PC-9 (cell line): Measurements from ENCODE around the gene APOL2.
"Not testable (repeated sequence)": the region's sequence is repeated elsewhere in the genome, so short reads cannot be mapped to it uniquely, and the experiment has no call there.

Experiments
- EZH2 ChIP-seq: fragments of 200-600 bp; sonication (generic); IDR thresholded peaks from 2 replicates; pipeline ENCODE4 v1.8.0; 2017; ENCODE audit warnings: antibody characterized with exemption, low read depth
- TF ChIP-seq, protein P1 (sequence below): fragments of 200-600 bp; sonication (generic); conservative IDR thresholded peaks from 2 replicates; pipeline ENCODE4 v1.6.1; 2017; ENCODE audit warnings: mixed run types, antibody characterized with exemption, mild to moderate bottlenecking, moderate library complexity

DNA sequence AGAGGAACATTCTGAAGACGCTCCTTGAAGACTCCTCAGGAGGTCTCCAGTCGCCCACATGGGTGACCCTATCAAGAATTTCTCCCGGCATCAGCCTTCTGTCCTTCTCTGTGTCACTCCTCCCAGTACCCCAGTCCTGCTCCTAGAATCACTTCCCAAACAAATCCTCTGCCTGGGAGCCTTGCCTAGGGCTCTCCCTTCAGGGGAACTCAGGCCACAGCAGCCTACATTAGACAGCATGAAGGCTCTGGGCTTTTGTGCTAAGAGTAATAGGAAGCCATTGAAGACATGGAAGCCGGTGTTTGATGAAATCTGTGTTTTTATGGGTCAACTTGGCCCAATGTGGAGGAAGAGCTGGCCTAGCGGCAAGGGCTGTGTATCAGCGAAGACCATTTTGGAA is 51.5 kb downstream of the APOL2 start:
- TF ChIP-seq, protein P1, sequence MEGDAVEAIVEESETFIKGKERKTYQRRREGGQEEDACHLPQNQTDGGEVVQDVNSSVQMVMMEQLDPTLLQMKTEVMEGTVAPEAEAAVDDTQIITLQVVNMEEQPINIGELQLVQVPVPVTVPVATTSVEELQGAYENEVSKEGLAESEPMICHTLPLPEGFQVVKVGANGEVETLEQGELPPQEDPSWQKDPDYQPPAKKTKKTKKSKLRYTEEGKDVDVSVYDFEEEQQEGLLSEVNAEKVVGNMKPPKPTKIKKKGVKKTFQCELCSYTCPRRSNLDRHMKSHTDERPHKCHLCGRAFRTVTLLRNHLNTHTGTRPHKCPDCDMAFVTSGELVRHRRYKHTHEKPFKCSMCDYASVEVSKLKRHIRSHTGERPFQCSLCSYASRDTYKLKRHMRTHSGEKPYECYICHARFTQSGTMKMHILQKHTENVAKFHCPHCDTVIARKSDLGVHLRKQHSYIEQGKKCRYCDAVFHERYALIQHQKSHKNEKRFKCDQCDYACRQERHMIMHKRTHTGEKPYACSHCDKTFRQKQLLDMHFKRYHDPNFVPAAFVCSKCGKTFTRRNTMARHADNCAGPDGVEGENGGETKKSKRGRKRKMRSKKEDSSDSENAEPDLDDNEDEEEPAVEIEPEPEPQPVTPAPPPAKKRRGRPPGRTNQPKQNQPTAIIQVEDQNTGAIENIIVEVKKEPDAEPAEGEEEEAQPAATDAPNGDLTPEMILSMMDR = not testable (repeated sequence)
- not testable (repeated sequence) for TF ChIP-seq EZH2
